ENCODE results near the gene MACROD2. TPM values are rescaled to one million over a fixed set of nuclear protein-coding genes. Genes with fewer than 3 reads are reported as not detected.

Gene MACROD2
- 0.49 TPM in 1 of 2 replicates, not detected in the other for total RNA-seq

DNA sequence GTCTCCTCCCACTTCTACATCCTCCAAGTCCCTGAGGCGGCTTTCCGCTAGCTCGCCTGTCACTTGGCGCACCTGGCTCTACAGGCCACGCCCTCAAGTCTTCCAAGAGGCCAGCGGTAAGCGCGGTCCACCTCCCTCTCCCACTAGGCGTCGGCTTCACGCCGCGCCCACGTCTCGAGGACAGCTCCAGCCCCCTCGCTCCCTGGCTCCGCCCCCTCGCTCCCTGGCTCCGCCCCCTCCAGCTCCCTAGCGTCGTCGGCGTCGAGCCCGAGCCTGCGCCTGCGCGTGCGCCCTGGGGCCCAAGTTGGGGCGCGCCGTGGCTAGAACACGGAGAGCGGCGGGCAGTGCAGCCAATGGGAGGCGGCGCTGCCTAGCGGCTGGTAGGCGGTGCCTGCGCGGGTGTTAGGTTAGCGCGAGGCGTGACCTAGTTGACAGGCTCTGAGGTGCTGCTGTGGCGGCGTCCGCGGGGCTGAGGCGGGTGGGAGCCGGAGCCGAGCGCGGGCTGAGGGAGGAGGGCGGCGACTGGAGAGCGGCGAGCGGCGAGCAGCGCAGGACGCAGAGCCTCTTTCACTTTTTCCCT is at the start of gene MACROD2:
MACROD2 (plus strand) TSS at position 431 of the 580 bp plus-strand sequence.

DNA sequence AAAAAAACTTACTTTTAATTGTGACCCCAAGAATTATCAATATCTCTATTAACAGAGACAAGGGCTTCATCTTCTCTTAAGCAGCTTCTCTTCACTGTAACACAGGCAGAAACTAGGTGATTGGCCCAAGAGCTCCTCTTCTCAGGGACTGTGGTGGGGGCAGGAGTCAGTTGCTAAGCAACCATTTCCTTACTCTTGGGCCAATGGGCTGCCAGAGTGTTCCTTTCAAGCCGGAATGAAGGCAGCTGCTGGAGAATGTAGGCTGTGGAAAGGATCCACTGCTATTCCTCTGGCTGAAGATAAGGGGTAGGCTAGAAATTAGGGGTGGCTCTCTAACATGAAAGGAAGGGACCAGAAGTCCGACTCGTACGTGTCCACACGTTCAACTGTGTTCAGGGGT is 4.9 kb upstream of the MACROD2 start, which contains the start of gene SEL1L2:
SEL1L2 (minus strand) TSS at position 150 of the 400 bp plus-strand sequence; CDS start at position 70, 80 bp downstream.

DNA sequence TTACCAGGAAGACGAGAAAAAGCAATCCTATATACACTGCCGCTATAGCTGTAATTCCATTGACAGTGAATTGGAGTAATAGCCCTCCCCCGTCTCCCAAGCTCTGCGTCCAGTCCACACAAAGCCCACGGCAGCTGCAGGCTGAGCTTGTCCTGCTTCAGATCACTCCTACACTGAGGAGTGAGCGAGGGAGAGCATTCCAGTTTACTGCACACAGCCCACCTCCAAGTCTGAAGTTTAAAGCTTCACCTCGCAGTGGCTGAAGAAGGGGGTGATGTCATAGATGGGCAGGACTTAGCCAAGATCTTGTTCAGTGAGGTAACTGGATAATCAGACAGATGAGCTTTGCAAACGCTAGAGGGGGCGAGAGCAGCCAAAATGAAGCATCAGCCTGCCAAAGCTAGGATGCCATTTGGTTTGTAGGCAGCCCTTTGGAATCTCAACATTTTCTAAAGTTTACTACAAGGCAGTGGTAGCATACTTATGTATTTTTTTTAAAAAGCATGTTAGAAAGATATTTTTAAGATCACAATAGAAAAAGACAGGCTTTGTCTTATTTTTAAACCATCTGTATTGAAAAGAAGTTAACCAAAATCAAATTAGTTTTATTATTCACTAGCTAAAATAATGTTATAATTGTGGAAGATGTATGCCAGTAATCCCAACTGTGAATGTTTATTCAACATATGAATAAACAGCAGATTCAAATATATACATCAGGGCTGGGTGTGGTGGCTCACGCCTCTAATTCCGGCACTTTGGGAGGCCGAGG is 342.3 kb downstream of the MACROD2 start, which contains the start of gene FLRT3:
FLRT3 (minus strand) TSS at position 213 of the 772 bp plus-strand sequence. CDS start 10,106 bp downstream, outside the sequence.

Other genes with a start within 250 kb of the MACROD2 start
- 9.2 and 10.1 TPM in 2 replicates for gene ESF1, start 210.6 kb upstream of the MACROD2 start, total RNA-seq
- 8.0 and 25.2 TPM in 2 replicates for gene NDUFAF5, start 210.5 kb upstream of the MACROD2 start, total RNA-seq
- gene SEL1L2, start 4.9 kb upstream of the MACROD2 start, total RNA-seq, result not detected in 2 replicates